Spleen (tissue), 7 donors: Measurements from ENCODE around the gene PSMD10.

ENCODE experiments used
- CTCF ChIP-seq, 11 experiments: fragments of 200-600 bp in 7 of 11; fragments of 450-650 bp in 4 of 11; sonication (generic) in 4 of 11; IDR thresholded peaks in 8 of 11; conservative IDR thresholded peaks in 3 of 11; 1 replicate in 7 of 11; 2 replicates in 4 of 11; pipeline versions ENCODE4 v1.4.0 to v1.8.0; 2016 to 2021; ENCODE audit warnings: antibody characterized with exemption in 11 of 11, inconsistent platforms in 4 of 11, mild to moderate bottlenecking in 1 of 11
- POLR2A ChIP-seq, 3 donors: fragments of 450-650 bp; IDR thresholded peaks; one replicate each; pipeline ENCODE4 v1.5.1; 2017; ENCODE audit warnings: antibody characterized with exemption in 3 of 3, mild to moderate bottlenecking in 1 of 3
- POLR2AphosphoS5 ChIP-seq, 3 donors: sonication (generic); formaldehyde crosslinking; IDR thresholded peaks; one replicate each; pipeline ENCODE4 v1.5.1; 2017; ENCODE audit warnings: antibody characterized with exemption in 3 of 3
- donor health status: DM: no; HTN: no; CAD: no; lungs with moderate emphysema.
- donor health status: DM: no; HTN: no; CAD: no.
- donor health status: DM: no; HTN: no; CAD: no.

DNA sequence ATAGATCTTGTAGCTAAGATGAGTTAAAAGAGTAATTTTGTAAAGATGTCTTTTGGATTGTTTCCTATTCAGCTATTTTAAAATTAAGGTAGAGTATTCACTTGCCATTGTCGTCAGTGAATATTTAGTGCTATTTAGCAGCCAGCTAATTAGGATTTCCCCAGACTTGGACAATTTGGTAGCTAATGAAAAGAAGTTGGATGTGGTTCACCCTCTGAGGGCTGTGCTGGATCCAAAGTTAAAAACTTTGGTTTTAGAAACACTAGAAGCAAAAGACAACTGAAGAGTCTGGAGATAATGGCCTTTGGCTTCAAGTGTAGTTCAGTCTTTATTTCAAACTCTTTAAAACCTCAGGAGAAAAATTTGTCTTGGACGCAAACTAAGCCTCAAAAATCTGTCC, 41.5 kb upstream of the PSMD10 start:
- TF ChIP-seq CTCF (IDR thresholded peaks at IDR 0.05 in 8 of 11, conservative IDR thresholded peaks at IDR 0.05 in 3 of 11) (no peak), POLR2AphosphoS5 (IDR thresholded peaks at IDR 0.05) (no peak), POLR2A (IDR thresholded peaks at IDR 0.05) (no peak)
